HCT116 (cell line): ENCODE measurements around the gene TTBK1. TPM values are rescaled to one million over a fixed set of nuclear protein-coding genes. Genes with fewer than 3 reads are reported as not detected.

ENCODE experiments used
- ATAC-seq: fragments of 200-7000 bp; cut with Tn5 transposase; 2 replicates; pipeline ENCODE4 v1.9.1; 2020; ENCODE audit warnings: mild to moderate bottlenecking, moderate library complexity
- BruUV-seq: library from RNA; stranded (reverse); fragments of 400-500 nt; replicated peaks from 2 replicates; lab custom pipeline; 2021; lab: Mats Ljungman, UMichigan
- CTCF ChIA-PET: fragments of 300-600 bp; sonication (Branson Sonifier 250); formaldehyde crosslinking; loops from one replicate; lab custom pipeline; 2021; ENCODE audit warnings: antibody characterized with exemption; lab: Charles Lee
- POLR2A ChIA-PET: fragments of 300-600, 350-600 bp; sonication (Branson Sonifier 250); formaldehyde crosslinking; loops from one replicate; lab custom pipeline; 2021; ENCODE audit warnings: antibody characterized with exemption; lab: Charles Lee
- RAD21 ChIA-PET, 2 experiments: fragments of 300-600 bp; sonication (Branson Sonifier 250); formaldehyde crosslinking; loops; one replicate each; lab custom pipeline; 2023; ENCODE audit warnings: low total read pairs in 2 of 2; ENCODE audit not compliant: uncharacterized antibody in 2 of 2, unreplicated experiment in 2 of 2, low non-redundant PET in 1 of 2; lab: Charles Lee
- DNase-seq: peaks from one replicate; pipeline ENCODE4 v3.0.0-alpha.2; 2010; ENCODE audit warnings: low read depth, low spot score
- H2AFZ ChIP-seq: fragments of 200-600 bp; shearing (Covaris generic), sonication (generic); 2 replicates; pipeline ENCODE4 v1.6.1; 2017; ENCODE audit warnings: low read depth, mixed run types, mixed read lengths, antibody characterized with exemption, low read length; ENCODE audit not compliant: poor library complexity, severe bottlenecking
- H3K27ac ChIP-seq: 2 replicates; pipeline ENCODE4 v1.5.1; 2012; ENCODE audit warnings: low read depth, low read length
- H3K27me3 ChIP-seq: fragments of 200-600 bp; sonication (generic); 2 replicates; pipeline ENCODE4 v1.6.1; 2016; ENCODE audit warnings: mixed run types, low read length, mixed read lengths; ENCODE audit not compliant: insufficient read depth
- H3K36me3 ChIP-seq, 2 experiments: fragments of 200-500 bp in 1 of 2; fragments of 200-600 bp in 1 of 2; sonication (Bioruptor generic) in 1 of 2; sonication (generic) in 1 of 2; 2 replicates each; pipeline versions ENCODE4 v1.5.1 to v1.6.1; 2014 to 2016; ENCODE audit warnings: low read length in 2 of 2, inconsistent platforms in 1 of 2, mixed read lengths in 1 of 2, mixed run types in 1 of 2; ENCODE audit not compliant: insufficient read depth in 2 of 2, control insufficient read depth in 1 of 2
- H3K4me1 ChIP-seq, 2 experiments: fragments of 200-600 bp in 1 of 2; sonication (generic) in 1 of 2; 2 replicates each; pipeline versions ENCODE4 v1.5.1 to v1.6.1; 2012 to 2017; ENCODE audit warnings: low read length in 2 of 2, inconsistent platforms in 1 of 2, mild to moderate bottlenecking in 1 of 2, mixed read lengths in 1 of 2, mixed run types in 1 of 2, moderate library complexity in 1 of 2; ENCODE audit not compliant: insufficient read depth in 2 of 2, control insufficient read depth in 1 of 2
- H3K4me2 ChIP-seq: fragments of 200-600 bp; sonication (generic); 2 replicates; pipeline ENCODE4 v1.6.1; 2017; ENCODE audit warnings: mixed run types, low read length, mixed read lengths
- H3K4me3 ChIP-seq, 2 experiments: fragments of 200-600 bp in 1 of 2; sonication (generic) in 1 of 2; replicated peaks in 1 of 2; 2 replicates each; pipeline ENCODE4 v1.5.1; 2011 to 2016; ENCODE audit warnings: low read length in 2 of 2, control low read depth in 1 of 2, low read depth in 1 of 2, mild to moderate bottlenecking in 1 of 2, mixed read lengths in 1 of 2, mixed run types in 1 of 2
- H3K79me2 ChIP-seq: fragments of 200-600 bp; sonication (generic); 2 replicates; pipeline ENCODE4 v1.6.1; 2017; ENCODE audit warnings: mild to moderate bottlenecking, mixed run types, low read length, moderate library complexity, mixed read lengths; ENCODE audit not compliant: insufficient read depth
- H3K9ac ChIP-seq: fragments of 200-600 bp; sonication (generic); 2 replicates; pipeline ENCODE4 v1.6.1; 2016; ENCODE audit warnings: low read length, mixed read lengths
- H3K9me2 ChIP-seq: fragments of 200-600 bp; sonication (generic), shearing (Covaris generic); 2 replicates; pipeline ENCODE4 v1.6.1; 2017; ENCODE audit warnings: mixed run types, mild to moderate bottlenecking, moderate library complexity; ENCODE audit not compliant: insufficient read depth
- H3K9me3 ChIP-seq, 2 experiments: fragments of 200-500 bp in 1 of 2; fragments of 200-600 bp in 1 of 2; sonication (Bioruptor generic) in 1 of 2; sonication (generic) in 1 of 2; 2 replicates each; pipeline ENCODE4 v1.6.1; 2014 to 2017; ENCODE audit warnings: low read length in 2 of 2, mixed read lengths in 2 of 2, inconsistent platforms in 1 of 2, low read depth in 1 of 2, mild to moderate bottlenecking in 1 of 2, mixed run types in 1 of 2, moderate library complexity in 1 of 2; ENCODE audit not compliant: control insufficient read depth in 1 of 2, insufficient read depth in 1 of 2
- H4K20me1 ChIP-seq: fragments of 200-600 bp; sonication (generic), shearing (Covaris generic); 2 replicates; pipeline ENCODE4 v1.6.1; 2017; ENCODE audit warnings: mixed run types, mild to moderate bottlenecking, moderate library complexity; ENCODE audit not compliant: insufficient read depth
- CEBPB ChIP-seq: IDR thresholded peaks from 2 replicates; pipeline ENCODE4 v1.6.1; 2012; ENCODE audit warnings: low read depth
- EGR1 ChIP-seq: IDR thresholded peaks from 2 replicates; pipeline ENCODE4 v1.6.1; 2012; ENCODE audit warnings: low read depth
- EZH2 ChIP-seq: fragments of 200-600 bp; sonication (generic); IDR thresholded peaks from 2 replicates; pipeline ENCODE4 v1.6.1; 2017; ENCODE audit warnings: antibody characterized with exemption, mixed run types
- FOSL1 ChIP-seq: IDR thresholded peaks from 2 replicates; pipeline ENCODE4 v1.6.1; 2012; ENCODE audit warnings: low read depth
- JUND ChIP-seq: IDR thresholded peaks from 2 replicates; pipeline ENCODE4 v1.6.1; 2012
- POLR2A ChIP-seq: IDR thresholded peaks from 2 replicates; pipeline ENCODE4 v1.7.0; 2011; ENCODE audit warnings: borderline replicate concordance; ENCODE audit not compliant: insufficient read depth, insufficient read length; ENCODE audit errors: extremely low read depth
- POLR2AphosphoS5 ChIP-seq: IDR thresholded peaks from 2 replicates; pipeline ENCODE4 v1.6.1; 2011; ENCODE audit warnings: mild to moderate bottlenecking, low read depth, low read length, moderate library complexity
- SRF ChIP-seq: IDR thresholded peaks from 2 replicates; pipeline ENCODE4 v1.6.1; 2012; ENCODE audit warnings: low read depth
- YY1 ChIP-seq: IDR thresholded peaks from 2 replicates; pipeline ENCODE4 v1.6.1; 2011; ENCODE audit warnings: low read length, low read depth, moderate library complexity, mild to moderate bottlenecking; ENCODE audit not compliant: insufficient replicate concordance; ENCODE audit errors: extremely low read depth
- ZNF274 ChIP-seq: fragments of 200-500 bp; sonication (Bioruptor generic); IDR thresholded peaks from 2 replicates; pipeline ENCODE4 v1.6.1; 2014; ENCODE audit warnings: mild to moderate bottlenecking, low read depth, low read length, inconsistent platforms
- intact Hi-C: fragments of 100-400 bp; cut with micrococcal nuclease; formaldehyde crosslinking; loops from 2 replicates; pipeline ENCODE4 v1.10.0; 2022
- total RNA-seq: library from RNA; stranded (reverse); gene quantifications from one replicate; pipeline ENCODE4 v1.2.1, GENCODE V29; 2021; ENCODE audit not compliant: unreplicated experiment
- TF ChIP-seq, protein P1 (sequence below): IDR thresholded peaks from 2 replicates; pipeline ENCODE4 v1.6.1; 2012
- TF ChIP-seq, protein P2 (sequence below): IDR thresholded peaks from 2 replicates; pipeline ENCODE4 v1.6.1; 2011; ENCODE audit warnings: mild to moderate bottlenecking, low read length, moderate library complexity; ENCODE audit not compliant: insufficient replicate concordance; ENCODE audit errors: extremely low read depth
- TF ChIP-seq, protein P3 (sequence below): IDR thresholded peaks from 2 replicates; pipeline ENCODE4 v1.6.1; 2012; ENCODE audit warnings: low read depth

The TTBK1 gene
- total RNA-seq, 1 experiment from 2014 or later, result not detected

DNA sequence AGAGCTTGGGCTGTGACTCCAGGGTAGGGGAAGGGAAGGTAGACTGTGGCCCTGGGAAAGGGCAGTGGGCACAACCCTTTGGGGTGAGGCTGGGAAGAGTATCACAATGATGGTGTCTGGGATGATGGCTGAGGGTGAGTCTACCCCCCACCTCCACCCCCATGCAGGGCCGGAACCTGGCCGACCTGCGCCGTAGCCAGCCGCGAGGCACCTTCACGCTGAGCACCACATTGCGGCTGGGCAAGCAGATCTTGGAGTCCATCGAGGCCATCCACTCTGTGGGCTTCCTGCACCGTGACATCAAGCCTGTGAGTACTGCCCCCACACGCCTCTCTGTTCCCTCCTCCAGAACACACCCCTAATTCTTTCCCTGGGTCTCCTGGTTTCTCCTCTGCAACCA lies 10.1 kb downstream of the TTBK1 start:
- intact Hi-C loops, result no loop called here
- RAD21 ChIA-PET, result no interaction called here
- Histone ChIP-seq H3K4me1 (no peaks in the 10 kb centered on the region), H3K9me2 (no peaks in the 10 kb centered on the region), H3K4me3 (no peak overlapping the region), H3K79me2 (no peaks in the 10 kb centered on the region), H2AFZ (no peak overlapping the region), H3K36me3 (no peaks in the 10 kb centered on the region; a peak in 1 of 4 replicates), H3K9ac (no peak overlapping the region), H3K9me3 (no peaks in the 10 kb centered on the region), H3K27ac (no peak overlapping the region), H3K27me3 (peaks cover 4% of the 10 kb centered on the region; the same call in 1 of the 2 replicates), H3K4me2 (no peak overlapping the region), H4K20me1 (no peaks in the 10 kb centered on the region)
- DNase-seq, result no peak
- no peak for ATAC-seq
- CTCF ChIA-PET, result no interaction called here
- TF ChIP-seq, protein P1, sequence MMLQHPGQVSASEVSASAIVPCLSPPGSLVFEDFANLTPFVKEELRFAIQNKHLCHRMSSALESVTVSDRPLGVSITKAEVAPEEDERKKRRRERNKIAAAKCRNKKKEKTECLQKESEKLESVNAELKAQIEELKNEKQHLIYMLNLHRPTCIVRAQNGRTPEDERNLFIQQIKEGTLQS, result no peak
- POLR2A ChIA-PET, result no interaction called here
- BruUV-seq, result no TSS peak

DNA sequence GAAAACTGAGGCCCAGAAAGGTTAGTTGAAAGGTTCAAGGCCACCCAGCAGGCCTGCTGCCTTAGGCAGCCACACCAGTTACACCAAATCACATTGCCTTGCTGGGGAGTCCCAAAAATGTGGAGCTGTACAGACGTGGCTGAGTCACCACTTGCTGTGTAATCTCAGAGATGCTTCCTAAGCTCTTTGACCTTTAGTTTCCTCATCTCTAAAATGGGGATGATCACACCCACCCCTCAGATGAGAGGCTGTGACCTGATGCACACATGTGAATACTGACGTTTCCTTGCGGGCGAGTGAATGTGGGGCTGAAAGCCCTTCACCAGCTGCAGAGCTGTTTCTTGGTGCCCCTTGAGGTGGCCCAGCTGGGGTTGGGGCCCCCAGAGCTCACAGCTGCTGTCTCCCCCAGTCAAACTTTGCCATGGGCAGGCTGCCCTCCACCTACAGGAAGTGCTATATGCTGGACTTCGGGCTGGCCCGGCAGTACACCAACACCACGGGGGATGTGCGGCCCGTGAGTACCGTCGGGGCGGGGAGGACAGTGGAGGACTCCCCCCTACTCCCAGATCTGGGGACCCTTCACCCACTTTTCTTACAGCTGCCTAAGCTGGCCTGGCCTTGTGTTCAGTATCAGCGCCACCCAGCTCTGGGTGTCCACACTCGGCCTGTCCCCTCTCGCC lies 11.0 kb downstream of the TTBK1 start:
- ChIA-PET POLR2A (no interaction called here), CTCF (interaction anchor here (1.1 kb wide), 1 partner anchor 9 kb away, joined by 3 read pairs; no protein-coding TSS in a partner anchor), RAD21 (no interaction called here)
- no peaks in the 10 kb centered on the region for H3K9me3 ChIP-seq
- BruUV-seq, result no TSS peak
- intact Hi-C loops, result no loop called here
- no peak overlapping the region for H2AFZ ChIP-seq
- no peaks in the 10 kb centered on the region for H4K20me1 ChIP-seq
- ATAC-seq, result no peak
- H3K27me3 ChIP-seq, result peaks cover 4% of the 10 kb centered on the region; the same call in 1 of the 2 replicates
- no peak for DNase-seq
- no peak overlapping the region for H3K4me2 ChIP-seq
- H3K79me2 ChIP-seq, result no peaks in the 10 kb centered on the region
- no peak overlapping the region for H3K27ac ChIP-seq
- TF ChIP-seq, protein P2, sequence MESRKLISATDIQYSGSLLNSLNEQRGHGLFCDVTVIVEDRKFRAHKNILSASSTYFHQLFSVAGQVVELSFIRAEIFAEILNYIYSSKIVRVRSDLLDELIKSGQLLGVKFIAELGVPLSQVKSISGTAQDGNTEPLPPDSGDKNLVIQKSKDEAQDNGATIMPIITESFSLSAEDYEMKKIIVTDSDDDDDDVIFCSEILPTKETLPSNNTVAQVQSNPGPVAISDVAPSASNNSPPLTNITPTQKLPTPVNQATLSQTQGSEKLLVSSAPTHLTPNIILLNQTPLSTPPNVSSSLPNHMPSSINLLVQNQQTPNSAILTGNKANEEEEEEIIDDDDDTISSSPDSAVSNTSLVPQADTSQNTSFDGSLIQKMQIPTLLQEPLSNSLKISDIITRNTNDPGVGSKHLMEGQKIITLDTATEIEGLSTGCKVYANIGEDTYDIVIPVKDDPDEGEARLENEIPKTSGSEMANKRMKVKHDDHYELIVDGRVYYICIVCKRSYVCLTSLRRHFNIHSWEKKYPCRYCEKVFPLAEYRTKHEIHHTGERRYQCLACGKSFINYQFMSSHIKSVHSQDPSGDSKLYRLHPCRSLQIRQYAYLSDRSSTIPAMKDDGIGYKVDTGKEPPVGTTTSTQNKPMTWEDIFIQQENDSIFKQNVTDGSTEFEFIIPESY, result no peak
- TF ChIP-seq SRF (no peak), CEBPB (no peak), FOSL1 (no peak), EGR1 (no peak), POLR2A (no peak), JUND (no peak), POLR2AphosphoS5 (no peak), ZNF274 (no peak), YY1 (no peak), EZH2 (no peak)
- TF ChIP-seq, protein P3, sequence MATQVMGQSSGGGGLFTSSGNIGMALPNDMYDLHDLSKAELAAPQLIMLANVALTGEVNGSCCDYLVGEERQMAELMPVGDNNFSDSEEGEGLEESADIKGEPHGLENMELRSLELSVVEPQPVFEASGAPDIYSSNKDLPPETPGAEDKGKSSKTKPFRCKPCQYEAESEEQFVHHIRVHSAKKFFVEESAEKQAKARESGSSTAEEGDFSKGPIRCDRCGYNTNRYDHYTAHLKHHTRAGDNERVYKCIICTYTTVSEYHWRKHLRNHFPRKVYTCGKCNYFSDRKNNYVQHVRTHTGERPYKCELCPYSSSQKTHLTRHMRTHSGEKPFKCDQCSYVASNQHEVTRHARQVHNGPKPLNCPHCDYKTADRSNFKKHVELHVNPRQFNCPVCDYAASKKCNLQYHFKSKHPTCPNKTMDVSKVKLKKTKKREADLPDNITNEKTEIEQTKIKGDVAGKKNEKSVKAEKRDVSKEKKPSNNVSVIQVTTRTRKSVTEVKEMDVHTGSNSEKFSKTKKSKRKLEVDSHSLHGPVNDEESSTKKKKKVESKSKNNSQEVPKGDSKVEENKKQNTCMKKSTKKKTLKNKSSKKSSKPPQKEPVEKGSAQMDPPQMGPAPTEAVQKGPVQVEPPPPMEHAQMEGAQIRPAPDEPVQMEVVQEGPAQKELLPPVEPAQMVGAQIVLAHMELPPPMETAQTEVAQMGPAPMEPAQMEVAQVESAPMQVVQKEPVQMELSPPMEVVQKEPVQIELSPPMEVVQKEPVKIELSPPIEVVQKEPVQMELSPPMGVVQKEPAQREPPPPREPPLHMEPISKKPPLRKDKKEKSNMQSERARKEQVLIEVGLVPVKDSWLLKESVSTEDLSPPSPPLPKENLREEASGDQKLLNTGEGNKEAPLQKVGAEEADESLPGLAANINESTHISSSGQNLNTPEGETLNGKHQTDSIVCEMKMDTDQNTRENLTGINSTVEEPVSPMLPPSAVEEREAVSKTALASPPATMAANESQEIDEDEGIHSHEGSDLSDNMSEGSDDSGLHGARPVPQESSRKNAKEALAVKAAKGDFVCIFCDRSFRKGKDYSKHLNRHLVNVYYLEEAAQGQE, result no peak
- no peak overlapping the region for H3K9ac ChIP-seq
- no peaks in the 10 kb centered on the region; a peak in 1 of 4 replicates for H3K36me3 ChIP-seq
- no peaks in the 10 kb centered on the region for H3K4me1 ChIP-seq
- no peaks in the 10 kb centered on the region for H3K9me2 ChIP-seq
- H3K4me3 ChIP-seq, result no peak overlapping the region
